Kidney (tissue), 14 donors: ENCODE measurements around the gene DIPK1B. TPM values are rescaled to one million over a fixed set of nuclear protein-coding genes. Genes with fewer than 3 reads are reported as not detected.

ENCODE experiments used
- DNase-seq, 5 donors: peaks; one replicate each; pipeline ENCODE4 v3.0.0-alpha.2; 2013 to 2020
- FAIRE-seq: peaks from 2 replicates; lab custom pipeline; 2012; peaks lifted over from hg19 to GRCh38; lab: Jason Lieb, UNC
- H3K27ac ChIP-seq, 2 donors: one replicate each; pipeline ENCODE4 v1.7.0; 2013; ENCODE audit warnings: low read depth in 2 of 2, low read length in 2 of 2, inconsistent platforms in 1 of 2
- H3K27me3 ChIP-seq: one replicate; pipeline ENCODE4 v1.7.1; 2013; ENCODE audit warnings: low read length, inconsistent platforms; ENCODE audit not compliant: control insufficient read depth, insufficient read depth
- H3K36me3 ChIP-seq, 3 donors: one replicate each; pipeline versions ENCODE4 v1.7.0 to v1.7.1; 2013; ENCODE audit warnings: low read length in 3 of 3, control low read depth in 1 of 3, inconsistent platforms in 1 of 3; ENCODE audit not compliant: insufficient read depth in 3 of 3, control insufficient read depth in 2 of 3
- H3K4me1 ChIP-seq, 3 donors: one replicate each; pipeline versions ENCODE4 v1.7.0 to v1.7.1; 2013; ENCODE audit warnings: low read length in 3 of 3, inconsistent platforms in 1 of 3, low read depth in 1 of 3; ENCODE audit not compliant: control insufficient read depth in 2 of 3, insufficient read depth in 2 of 3
- H3K4me3 ChIP-seq, 3 donors: one replicate each; pipeline versions ENCODE4 v1.7.0 to v1.8.1; 2013; ENCODE audit warnings: low read length in 3 of 3, control low read depth in 1 of 3, inconsistent platforms in 1 of 3
- H3K9ac ChIP-seq, 3 donors: one replicate each; pipeline versions ENCODE4 v1.7.0 to v1.7.1; 2013; ENCODE audit warnings: low read length in 3 of 3, control low read depth in 1 of 3, inconsistent platforms in 1 of 3
- H3K9me3 ChIP-seq, 3 donors: one replicate each; pipeline versions ENCODE4 v1.7.0 to v1.7.1; 2013; ENCODE audit warnings: low read length in 3 of 3, control low read depth in 1 of 3, inconsistent platforms in 1 of 3; ENCODE audit not compliant: control insufficient read depth in 2 of 3, insufficient read depth in 1 of 3
- intact Hi-C: fragments of 100-400 bp; cut with DNase I; formaldehyde crosslinking; loops from one replicate; pipeline ENCODE4 v1.11.1; 2022
- polyA plus RNA-seq: library from polyadenylated mRNA; stranded (reverse); fragments of 350-450 nt; fragmentation: Illumina TruSeq; extraction: RNeasy Lipid Tissue Mini Kit (QIAGEN cat#74804); gene quantifications from one replicate; pipeline ENCODE4 v1.2.3, GENCODE V29; 2014; ENCODE audit warnings: low read depth, low replicate concordance; ENCODE audit not compliant: insufficient read depth
- total RNA-seq: library from RNA; stranded (reverse); fragmentation: NEBNext Ultra II Directional; extraction: Animal tissue kit (Norgen Biotek cat#: 25700); gene quantifications from one replicate; pipeline ENCODE4 v1.2.1, GENCODE V29; 2021
- TF ChIP-seq, protein P1 (sequence below): IDR thresholded peaks from 3 replicates; pipeline ENCODE4 v1.5.1; 2012; ENCODE audit warnings: mild to moderate bottlenecking, moderate library complexity, borderline replicate concordance; ENCODE audit not compliant: insufficient read depth; ENCODE audit errors: extremely low read depth
- donor health status: control.
- donor health status: control.
- donor health status: control.
- donor health status: control.
- donor health status: control.
- donor health status: DM: yes; HTN: yes; CAD: no.
- donor health status: Normal renal cell carcinoma (clear cell type).

Gene DIPK1B
- total and polyA plus RNA-seq, 2 donors from 2014 or later = 7.5 to 22.6 TPM

DNA sequence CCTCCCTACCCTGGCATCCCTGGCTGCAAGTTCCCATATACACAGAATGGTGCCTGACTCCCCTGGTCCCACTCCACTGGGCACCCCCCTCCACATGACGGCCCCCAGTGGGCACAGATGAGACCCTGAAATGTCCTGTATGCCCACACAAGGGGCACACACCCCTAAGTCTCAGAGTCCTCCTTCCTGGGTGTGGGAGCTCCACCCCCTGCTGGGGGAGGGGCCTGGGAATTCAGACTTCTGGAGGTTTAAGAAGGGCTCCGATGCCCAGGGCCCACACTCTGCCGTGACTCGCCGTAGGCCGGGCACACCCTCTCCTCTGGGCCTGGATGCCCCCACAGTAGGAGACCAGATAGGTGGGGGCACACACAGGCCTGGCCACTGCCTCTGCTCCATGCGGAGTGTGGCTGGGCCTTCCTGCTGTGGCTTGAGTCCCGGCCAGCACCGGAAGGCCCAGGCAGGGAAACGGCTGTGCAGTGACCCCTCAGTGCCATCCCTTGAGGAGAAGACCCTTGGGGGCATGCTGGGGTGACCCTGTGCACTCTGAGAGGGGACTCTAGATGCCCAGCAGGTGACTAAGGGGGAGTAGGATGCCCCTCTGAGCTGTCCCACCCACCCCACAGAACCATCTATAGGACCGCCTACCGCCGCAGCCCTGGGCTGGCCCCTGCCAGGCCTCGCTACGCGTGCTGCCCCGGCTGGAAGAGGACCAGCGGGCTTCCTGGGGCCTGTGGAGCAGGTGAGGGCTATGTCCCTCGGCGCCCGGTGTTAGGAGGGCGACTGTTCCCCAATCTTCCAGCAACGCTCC, 43.2 kb upstream of the DIPK1B start:
- no peaks in the 10 kb centered on the region for H3K27me3 ChIP-seq
- peaks cover 0 to under 1% (median 0%) of the 10 kb centered on the region in 3 donors for H3K36me3 ChIP-seq
- peak overlapping the region in 1 of 2 donors; percentile 32 for H3K27ac ChIP-seq

DNA sequence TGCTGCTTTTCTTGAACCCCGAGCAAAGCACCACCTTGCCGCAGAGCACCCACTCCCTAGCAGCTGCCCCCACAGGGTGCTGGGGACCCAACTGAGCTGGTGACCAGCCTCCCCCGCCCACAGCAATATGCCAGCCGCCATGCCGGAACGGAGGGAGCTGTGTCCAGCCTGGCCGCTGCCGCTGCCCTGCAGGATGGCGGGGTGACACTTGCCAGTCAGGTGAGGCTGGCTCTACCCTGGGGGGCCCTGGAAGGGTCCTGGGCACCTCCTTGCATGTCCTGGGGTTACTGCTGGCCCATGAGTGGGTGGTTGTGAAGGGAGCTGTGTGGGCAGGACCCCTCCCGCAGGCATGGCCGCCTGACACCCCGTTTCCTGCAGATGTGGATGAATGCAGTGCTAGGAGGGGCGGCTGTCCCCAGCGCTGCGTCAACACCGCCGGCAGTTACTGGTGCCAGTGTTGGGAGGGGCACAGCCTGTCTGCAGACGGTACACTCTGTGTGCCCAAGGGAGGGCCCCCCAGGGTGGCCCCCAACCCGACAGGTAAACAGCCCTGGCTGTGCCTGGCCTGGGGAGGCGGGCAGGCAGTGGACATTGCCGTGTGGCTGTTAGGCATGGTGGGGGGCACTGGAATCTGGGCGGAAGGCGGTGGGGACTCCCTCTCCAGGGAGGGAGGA, 42.4 kb upstream of the DIPK1B start:
- FAIRE-seq (no peak), DNase-seq (no peak)
- H3K27ac ChIP-seq = no peak overlapping the region
- intact Hi-C loops = no loop called here
- H3K4me1 ChIP-seq = peaks cover 0 to 8% (median 0%) of the 10 kb centered on the region in 3 donors
- H3K9ac ChIP-seq = no peak overlapping the region
- peaks cover 0 to 3% (median 0%) of the 10 kb centered on the region in 3 donors for H3K36me3 ChIP-seq
- H3K9me3 ChIP-seq = no peaks in the 10 kb centered on the region
- TF ChIP-seq, protein P1, sequence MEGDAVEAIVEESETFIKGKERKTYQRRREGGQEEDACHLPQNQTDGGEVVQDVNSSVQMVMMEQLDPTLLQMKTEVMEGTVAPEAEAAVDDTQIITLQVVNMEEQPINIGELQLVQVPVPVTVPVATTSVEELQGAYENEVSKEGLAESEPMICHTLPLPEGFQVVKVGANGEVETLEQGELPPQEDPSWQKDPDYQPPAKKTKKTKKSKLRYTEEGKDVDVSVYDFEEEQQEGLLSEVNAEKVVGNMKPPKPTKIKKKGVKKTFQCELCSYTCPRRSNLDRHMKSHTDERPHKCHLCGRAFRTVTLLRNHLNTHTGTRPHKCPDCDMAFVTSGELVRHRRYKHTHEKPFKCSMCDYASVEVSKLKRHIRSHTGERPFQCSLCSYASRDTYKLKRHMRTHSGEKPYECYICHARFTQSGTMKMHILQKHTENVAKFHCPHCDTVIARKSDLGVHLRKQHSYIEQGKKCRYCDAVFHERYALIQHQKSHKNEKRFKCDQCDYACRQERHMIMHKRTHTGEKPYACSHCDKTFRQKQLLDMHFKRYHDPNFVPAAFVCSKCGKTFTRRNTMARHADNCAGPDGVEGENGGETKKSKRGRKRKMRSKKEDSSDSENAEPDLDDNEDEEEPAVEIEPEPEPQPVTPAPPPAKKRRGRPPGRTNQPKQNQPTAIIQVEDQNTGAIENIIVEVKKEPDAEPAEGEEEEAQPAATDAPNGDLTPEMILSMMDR = no peak
- H3K27me3 ChIP-seq = no peaks in the 10 kb centered on the region
- H3K4me3 ChIP-seq = peak overlapping the region in 1 of 3 donors; percentile 49

More for the DNA sequence above, 43.2 kb upstream of the DIPK1B start:
- TF ChIP-seq, protein P1 = no peak
- no peak for DNase-seq
- FAIRE-seq = no peak
- peak overlapping the region in 1 of 3 donors; percentile 34 for H3K9ac ChIP-seq
- H3K9me3 ChIP-seq = no peaks in the 10 kb centered on the region
- intact Hi-C loops = no loop called here
- H3K4me3 ChIP-seq = peak overlapping the region in 1 of 3 donors; percentile 49
- peaks cover 0 to 6% (median 0%) of the 10 kb centered on the region in 3 donors for H3K4me1 ChIP-seq

DNA sequence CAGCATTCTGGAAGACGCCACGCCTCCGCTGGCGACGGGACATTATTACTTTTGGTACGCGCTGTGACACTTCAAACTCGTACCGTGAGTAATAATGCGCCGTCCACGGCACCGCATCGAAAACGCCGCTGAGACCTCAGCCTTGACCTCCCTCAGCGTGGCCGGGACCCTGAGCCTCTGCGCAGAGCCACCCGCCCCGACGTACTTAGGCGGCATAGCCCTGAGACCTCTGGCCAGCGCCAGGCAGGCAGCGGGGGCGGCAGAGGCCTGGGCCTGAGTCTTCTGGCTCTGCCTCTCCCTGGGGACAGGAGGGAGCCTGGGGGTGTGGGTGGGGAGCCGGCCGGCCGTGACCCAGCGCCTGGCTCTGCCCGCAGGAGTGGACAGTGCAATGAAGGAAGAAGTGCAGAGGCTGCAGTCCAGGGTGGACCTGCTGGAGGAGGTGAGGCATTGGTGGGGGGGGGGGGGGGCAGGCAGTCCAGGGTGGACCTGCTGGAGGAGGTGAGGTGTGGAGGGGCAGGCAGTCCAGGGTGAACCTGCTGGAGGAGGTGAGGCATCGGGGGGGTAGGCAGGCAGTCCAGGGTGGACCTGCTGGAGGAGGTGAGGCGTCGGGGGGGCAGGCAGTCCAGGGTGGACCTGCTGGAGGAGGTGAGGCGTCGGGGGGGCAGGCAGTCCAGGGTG, 41.7 kb upstream of the DIPK1B start:
- H3K27me3 ChIP-seq = no peaks in the 10 kb centered on the region
- H3K4me1 ChIP-seq = peaks cover 0 to 11% (median 0%) of the 10 kb centered on the region in 3 donors
- H3K9ac ChIP-seq = no peak overlapping the region
- peak overlapping the region in 1 of 3 donors; percentile 49 for H3K4me3 ChIP-seq
- intact Hi-C loops = no loop called here
- H3K9me3 ChIP-seq = no peaks in the 10 kb centered on the region
- TF ChIP-seq, protein P1 = no peak
- DNase-seq (no peak), FAIRE-seq (no peak)
- H3K27ac ChIP-seq = no peak overlapping the region
- H3K36me3 ChIP-seq = peaks cover 0 to 3% (median 0%) of the 10 kb centered on the region in 3 donors
